Smooth muscle cell (in vitro differentiated cells): ENCODE results near the gene PRKCE. TPM values are rescaled to one million over a fixed set of nuclear protein-coding genes. Genes with fewer than 3 reads are reported as not detected.

ENCODE experiments used
- DNase-seq: peaks from one replicate; lab custom pipeline; 2025; ENCODE audit not compliant: unreplicated experiment; lab: John Stamatoyannopoulos, UW
- H2AFZ ChIP-seq: fragments of 200-600 bp; sonication (generic); 2 replicates; pipeline ENCODE4 v1.6.0; 2016; ENCODE audit warnings: antibody characterized with exemption, low read depth, mild to moderate bottlenecking
- H3F3A ChIP-seq: fragments of 200-600 bp; sonication (generic); 2 replicates; pipeline ENCODE4 v1.6.0; 2017; ENCODE audit warnings: antibody characterized with exemption, low read depth
- H3K27ac ChIP-seq: fragments of 200-600 bp; sonication (generic); 2 replicates; pipeline ENCODE4 v1.5.1; 2016; ENCODE audit warnings: low read depth, mild to moderate bottlenecking
- H3K27me3 ChIP-seq: fragments of 200-600 bp; sonication (generic); 2 replicates; pipeline ENCODE4 v1.6.1; 2016; ENCODE audit warnings: low read depth, mild to moderate bottlenecking
- H3K36me3 ChIP-seq: fragments of 200-600 bp; sonication (generic); 2 replicates; pipeline ENCODE4 v1.5.1; 2016; ENCODE audit warnings: low read depth
- H3K4me1 ChIP-seq: fragments of 200-600 bp; sonication (generic); 2 replicates; pipeline ENCODE4 v1.5.1; 2016; ENCODE audit warnings: low read depth
- H3K4me2 ChIP-seq: fragments of 200-600 bp; sonication (generic); 2 replicates; pipeline ENCODE4 v1.6.0; 2016; ENCODE audit warnings: mild to moderate bottlenecking
- H3K4me3 ChIP-seq: fragments of 200-600 bp; sonication (generic); 2 replicates; pipeline ENCODE4 v1.5.1; 2016; ENCODE audit warnings: mild to moderate bottlenecking
- H3K79me2 ChIP-seq: fragments of 200-600 bp; sonication (generic); 2 replicates; pipeline ENCODE4 v1.6.0; 2016; ENCODE audit warnings: low read depth, mild to moderate bottlenecking
- H3K9ac ChIP-seq: fragments of 200-600 bp; sonication (generic); 2 replicates; pipeline ENCODE4 v1.6.0; 2016; ENCODE audit warnings: low read depth
- H3K9me3 ChIP-seq: fragments of 200-600 bp; sonication (generic); replicated peaks from 2 replicates; pipeline ENCODE4 v1.5.1; 2016; ENCODE audit warnings: low read depth
- H4K20me1 ChIP-seq: fragments of 200-600 bp; sonication (generic); 2 replicates; pipeline ENCODE4 v1.6.0; 2016; ENCODE audit warnings: low read depth
- WGBS: methylation state at CpG from one replicate; pipeline ENCODE4 v1.1.7; 2016; ENCODE audit warnings: low lambda C conversion rate; 5-methylcytosine and 5-hydroxymethylcytosine counted together
- polyA plus RNA-seq: library from polyadenylated mRNA; unstranded; fragments of >200 nt; fragmentation: Nextera tagmentation; extraction: Ambion mirVana; gene quantifications from 2 replicates; pipeline ENCODE4 v1.2.1, GENCODE V29; 2016
- total RNA-seq: library from RNA; depleted of rRNA; stranded (reverse); fragments of >200 nt; gene quantifications from 2 replicates; pipeline ENCODE4 v1.2.3, GENCODE V29; 2014
- TF ChIP-seq, protein P1 (sequence below): fragments of 200-600 bp; sonication (generic); IDR thresholded peaks from 2 replicates; pipeline ENCODE4 v1.5.1; 2017; ENCODE audit warnings: borderline replicate concordance, mild to moderate bottlenecking, antibody characterized with exemption; ENCODE audit not compliant: insufficient read depth, poor library complexity, severe bottlenecking

PRKCE gene
- total and polyA plus RNA-seq, 2 experiments from 2014 or later: 20.6 to 29.1 TPM

DNA sequence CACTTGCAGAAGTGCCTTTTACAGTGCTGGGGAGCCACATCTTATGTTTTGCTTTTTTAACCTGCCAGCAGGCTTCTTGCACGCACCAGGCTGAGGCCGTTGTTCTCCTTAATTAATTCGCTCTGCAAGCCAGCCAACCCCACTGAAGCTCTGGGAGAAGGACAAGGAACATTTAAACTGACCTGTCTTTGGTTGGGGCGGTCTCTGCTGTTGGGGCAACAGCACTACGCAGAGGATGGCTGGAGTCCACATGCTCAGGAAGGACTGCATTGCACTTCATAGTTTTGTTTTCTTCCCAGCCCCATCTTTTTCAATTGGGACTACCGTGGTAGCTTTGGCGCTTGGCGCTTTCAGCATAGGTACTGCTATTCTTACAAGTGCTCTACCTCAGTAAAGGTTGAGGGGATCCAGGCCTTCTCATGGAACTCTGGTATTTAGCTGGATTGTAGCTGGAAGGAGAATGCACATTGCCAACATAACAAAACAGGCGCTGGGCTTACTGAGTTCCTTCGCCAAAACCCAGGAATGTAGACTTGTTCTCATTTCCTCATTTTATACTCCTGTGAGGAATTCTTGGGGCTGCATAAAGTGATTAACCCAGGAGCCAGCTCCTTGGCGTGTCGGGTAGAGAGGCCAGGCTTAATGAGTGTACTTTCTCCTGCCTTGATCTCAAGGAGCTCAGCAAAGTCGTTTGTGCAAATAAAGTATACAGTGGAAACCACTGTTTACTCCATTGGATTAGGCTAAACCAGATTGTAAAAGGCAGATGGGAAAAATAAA lies 146.2 kb downstream of the PRKCE start:
- Histone ChIP-seq H3K36me3 (no peaks in the 10 kb centered on the region), H3K9me3 (no peaks in the 10 kb centered on the region), H3K79me2 (peaks cover 30% of the 10 kb centered on the region), H3K4me3 (no peak overlapping the region), H3K27ac (no peak overlapping the region), H2AFZ (no peak overlapping the region), H3K4me1 (peaks cover 14% of the 10 kb centered on the region), H3K9ac (no peak overlapping the region), H3K27me3 (no peaks in the 10 kb centered on the region), H4K20me1 (peaks cover 98% of the 10 kb centered on the region), H3F3A (no peaks in the 10 kb centered on the region), H3K4me2 (no peak overlapping the region)
- DNase-seq: no peak
- 75% methylated on average over 13 of the region's 13 CpGs for WGBS
- TF ChIP-seq, protein P1, sequence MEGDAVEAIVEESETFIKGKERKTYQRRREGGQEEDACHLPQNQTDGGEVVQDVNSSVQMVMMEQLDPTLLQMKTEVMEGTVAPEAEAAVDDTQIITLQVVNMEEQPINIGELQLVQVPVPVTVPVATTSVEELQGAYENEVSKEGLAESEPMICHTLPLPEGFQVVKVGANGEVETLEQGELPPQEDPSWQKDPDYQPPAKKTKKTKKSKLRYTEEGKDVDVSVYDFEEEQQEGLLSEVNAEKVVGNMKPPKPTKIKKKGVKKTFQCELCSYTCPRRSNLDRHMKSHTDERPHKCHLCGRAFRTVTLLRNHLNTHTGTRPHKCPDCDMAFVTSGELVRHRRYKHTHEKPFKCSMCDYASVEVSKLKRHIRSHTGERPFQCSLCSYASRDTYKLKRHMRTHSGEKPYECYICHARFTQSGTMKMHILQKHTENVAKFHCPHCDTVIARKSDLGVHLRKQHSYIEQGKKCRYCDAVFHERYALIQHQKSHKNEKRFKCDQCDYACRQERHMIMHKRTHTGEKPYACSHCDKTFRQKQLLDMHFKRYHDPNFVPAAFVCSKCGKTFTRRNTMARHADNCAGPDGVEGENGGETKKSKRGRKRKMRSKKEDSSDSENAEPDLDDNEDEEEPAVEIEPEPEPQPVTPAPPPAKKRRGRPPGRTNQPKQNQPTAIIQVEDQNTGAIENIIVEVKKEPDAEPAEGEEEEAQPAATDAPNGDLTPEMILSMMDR: no peak

DNA sequence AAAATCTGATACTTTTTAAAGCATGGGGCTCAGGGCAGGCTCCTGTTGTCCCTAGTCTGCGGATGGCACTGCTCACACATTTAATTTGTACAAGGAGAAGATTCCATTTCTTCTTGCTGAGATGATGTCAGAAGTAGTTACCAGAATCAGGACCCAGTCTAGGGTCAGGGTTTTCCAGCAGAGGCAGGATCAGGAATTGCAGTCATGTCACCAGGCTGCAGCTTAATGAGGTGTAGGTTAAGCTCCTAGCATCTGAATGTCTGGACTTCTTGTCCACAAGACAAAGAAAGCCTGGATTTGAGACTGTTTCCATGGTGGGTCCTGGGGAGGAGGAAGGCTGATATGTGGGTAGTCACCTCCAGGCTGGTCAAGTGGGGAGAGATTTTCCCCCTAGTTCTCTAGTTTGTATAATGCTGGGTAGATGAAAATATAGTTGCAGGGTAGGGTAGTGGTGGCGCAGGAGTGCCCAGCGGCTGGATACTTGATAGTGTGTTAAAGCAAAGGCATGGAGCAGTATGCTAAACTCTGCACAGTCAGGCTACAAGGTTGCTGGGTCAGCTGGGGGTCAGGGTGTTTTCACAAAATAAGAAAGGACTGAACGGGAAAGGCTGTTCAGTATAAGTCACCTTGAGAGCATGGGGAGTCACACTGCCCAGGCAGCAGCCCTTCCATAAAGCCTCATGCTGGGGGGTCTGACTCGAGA lies 148.4 kb downstream of the PRKCE start:
- no peak for DNase-seq
- peaks cover 14% of the 10 kb centered on the region for H3K4me1 ChIP-seq
- H3K9ac ChIP-seq: no peak overlapping the region
- TF ChIP-seq, protein P1: no peak
- no peaks in the 10 kb centered on the region for H3K36me3 ChIP-seq
- no peak overlapping the region for H2AFZ ChIP-seq
- H3K4me3 ChIP-seq: no peak overlapping the region
- no peak overlapping the region for H3K4me2 ChIP-seq
- H3K9me3 ChIP-seq: no peaks in the 10 kb centered on the region
- 99% methylated on average over 5 of the region's 5 CpGs for WGBS
- H3F3A ChIP-seq: no peaks in the 10 kb centered on the region
- H4K20me1 ChIP-seq: peaks cover 99% of the 10 kb centered on the region
- H3K27me3 ChIP-seq: no peaks in the 10 kb centered on the region
- H3K27ac ChIP-seq: no peak overlapping the region
- H3K79me2 ChIP-seq: peaks cover 25% of the 10 kb centered on the region

DNA sequence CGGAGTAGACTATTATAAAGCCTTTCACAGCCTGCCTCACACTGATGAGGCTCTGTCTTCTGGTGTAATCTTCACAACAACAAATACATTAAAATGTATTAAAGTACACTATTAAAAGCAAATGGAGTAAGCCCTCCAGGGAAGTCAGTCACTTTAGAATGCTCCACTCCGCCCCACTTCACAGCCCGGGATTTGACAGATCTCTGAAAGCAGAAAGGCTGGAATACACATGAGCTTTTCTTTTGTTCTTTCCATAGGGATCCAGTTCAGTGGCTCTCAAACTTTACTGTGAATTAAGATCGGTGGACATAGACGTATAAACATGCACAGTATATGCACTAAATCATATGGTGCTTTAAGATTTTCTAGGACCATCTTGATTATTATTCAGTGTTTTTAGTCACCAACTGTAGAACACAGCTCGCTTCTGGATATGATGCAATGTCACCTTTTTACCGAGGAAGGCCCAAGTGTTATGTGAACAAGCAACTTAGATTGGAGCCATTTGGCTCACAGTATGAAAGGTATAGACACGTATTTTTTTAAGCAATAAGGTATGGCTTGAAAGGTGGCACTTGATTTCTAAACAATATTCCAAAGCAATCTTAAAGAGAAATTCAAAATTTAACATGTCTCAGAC lies 151.1 kb downstream of the PRKCE start:
- H3F3A ChIP-seq: no peaks in the 10 kb centered on the region
- no peaks in the 10 kb centered on the region for H3K9me3 ChIP-seq
- H3K36me3 ChIP-seq: no peaks in the 10 kb centered on the region
- H3K27ac ChIP-seq: no peak overlapping the region
- H4K20me1 ChIP-seq: peaks cover 99% of the 10 kb centered on the region
- no peak overlapping the region for H2AFZ ChIP-seq
- WGBS: 85% methylated on average over 8 of the region's 8 CpGs
- peaks cover 7% of the 10 kb centered on the region for H3K4me1 ChIP-seq
- H3K79me2 ChIP-seq: peaks cover 30% of the 10 kb centered on the region
- no peak overlapping the region for H3K4me2 ChIP-seq
- TF ChIP-seq, protein P1: no peak
- no peak overlapping the region for H3K4me3 ChIP-seq
- no peaks in the 10 kb centered on the region for H3K27me3 ChIP-seq
- no peak for DNase-seq
- H3K9ac ChIP-seq: no peak overlapping the region
